Measurements from ENCODE around the gene CCDC92B.

DNA sequence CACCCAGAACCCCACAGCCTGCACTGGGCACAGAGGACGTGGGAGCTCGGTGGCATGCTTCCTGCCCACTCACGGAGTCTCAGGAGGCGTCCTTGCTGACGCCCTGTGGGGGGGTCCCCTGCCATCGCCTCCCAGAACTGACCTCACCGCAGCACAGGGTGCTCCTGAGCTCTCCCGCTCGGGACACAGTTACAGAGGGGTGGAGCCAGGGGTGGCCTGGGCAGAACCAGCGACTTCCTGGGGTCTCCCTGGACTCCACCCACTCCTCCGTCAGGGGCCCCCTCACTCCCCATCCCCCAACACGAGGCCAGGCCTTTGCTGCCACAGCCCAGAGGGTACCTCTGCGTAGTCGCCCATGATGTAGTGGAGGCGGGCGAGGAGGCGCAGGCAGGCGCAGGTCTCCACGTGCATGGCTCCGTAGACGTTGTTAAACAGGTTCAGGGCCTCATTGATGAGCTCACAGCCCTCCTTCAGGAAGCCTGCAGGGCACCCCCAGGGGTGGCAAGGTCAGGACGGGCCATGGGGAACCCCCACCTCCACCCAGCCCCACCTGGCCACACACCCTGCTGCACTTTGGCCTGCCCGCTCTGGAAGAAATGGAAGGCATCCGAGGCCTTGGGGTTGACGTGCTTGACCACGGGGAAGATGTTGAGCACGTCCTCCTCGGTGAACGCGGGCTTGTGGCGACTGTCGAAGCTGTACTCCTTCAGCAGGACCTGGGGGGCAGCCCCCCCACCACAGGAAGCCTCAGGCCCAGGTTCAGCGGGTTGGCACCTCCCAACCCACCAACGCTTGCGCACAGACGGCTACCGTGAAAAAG lies 55.7 kb downstream of the CCDC92B start:
- TF ChIP-seq, protein P1, sequence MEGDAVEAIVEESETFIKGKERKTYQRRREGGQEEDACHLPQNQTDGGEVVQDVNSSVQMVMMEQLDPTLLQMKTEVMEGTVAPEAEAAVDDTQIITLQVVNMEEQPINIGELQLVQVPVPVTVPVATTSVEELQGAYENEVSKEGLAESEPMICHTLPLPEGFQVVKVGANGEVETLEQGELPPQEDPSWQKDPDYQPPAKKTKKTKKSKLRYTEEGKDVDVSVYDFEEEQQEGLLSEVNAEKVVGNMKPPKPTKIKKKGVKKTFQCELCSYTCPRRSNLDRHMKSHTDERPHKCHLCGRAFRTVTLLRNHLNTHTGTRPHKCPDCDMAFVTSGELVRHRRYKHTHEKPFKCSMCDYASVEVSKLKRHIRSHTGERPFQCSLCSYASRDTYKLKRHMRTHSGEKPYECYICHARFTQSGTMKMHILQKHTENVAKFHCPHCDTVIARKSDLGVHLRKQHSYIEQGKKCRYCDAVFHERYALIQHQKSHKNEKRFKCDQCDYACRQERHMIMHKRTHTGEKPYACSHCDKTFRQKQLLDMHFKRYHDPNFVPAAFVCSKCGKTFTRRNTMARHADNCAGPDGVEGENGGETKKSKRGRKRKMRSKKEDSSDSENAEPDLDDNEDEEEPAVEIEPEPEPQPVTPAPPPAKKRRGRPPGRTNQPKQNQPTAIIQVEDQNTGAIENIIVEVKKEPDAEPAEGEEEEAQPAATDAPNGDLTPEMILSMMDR (IDR thresholded peaks at IDR 0.05; ENCODE audit: low read length): no peak
- TF ChIP-seq EZH2 (IDR thresholded peaks at IDR 0.05; ENCODE audit: borderline replicate concordance, low read length): no peak
